Panc1 (cell line): ENCODE measurements around the gene TMEM51.

Experiments
- CTCF ChIP-seq: fragments of 450-650 bp; IDR thresholded peaks from 2 replicates; pipeline ENCODE4 v1.5.1; 2017; ENCODE audit warnings: mild to moderate bottlenecking
- POLR2AphosphoS5 ChIP-seq: IDR thresholded peaks from 2 replicates; pipeline ENCODE4 v1.6.1; 2012; ENCODE audit warnings: mild to moderate bottlenecking, low read depth, low read length, moderate library complexity
- SIN3A ChIP-seq: IDR thresholded peaks from 2 replicates; pipeline ENCODE4 v1.6.1; 2012; ENCODE audit warnings: low read depth, mild to moderate bottlenecking, low read length, moderate library complexity, borderline replicate concordance; ENCODE audit not compliant: insufficient read depth
- TCF7L2 ChIP-seq: IDR thresholded peaks from 2 replicates; pipeline ENCODE4 v1.6.1; 2011; ENCODE audit warnings: mild to moderate bottlenecking, low read depth, low read length, inconsistent platforms
- TF ChIP-seq, protein P1 (sequence below), 2 experiments: IDR thresholded peaks; 2 replicates each; pipeline ENCODE4 v1.6.1; 2011 to 2012; ENCODE audit warnings: low read depth in 2 of 2, control low read depth in 1 of 2, low read length in 1 of 2, mild to moderate bottlenecking in 1 of 2, moderate library complexity in 1 of 2; ENCODE audit not compliant: insufficient read depth in 1 of 2

DNA sequence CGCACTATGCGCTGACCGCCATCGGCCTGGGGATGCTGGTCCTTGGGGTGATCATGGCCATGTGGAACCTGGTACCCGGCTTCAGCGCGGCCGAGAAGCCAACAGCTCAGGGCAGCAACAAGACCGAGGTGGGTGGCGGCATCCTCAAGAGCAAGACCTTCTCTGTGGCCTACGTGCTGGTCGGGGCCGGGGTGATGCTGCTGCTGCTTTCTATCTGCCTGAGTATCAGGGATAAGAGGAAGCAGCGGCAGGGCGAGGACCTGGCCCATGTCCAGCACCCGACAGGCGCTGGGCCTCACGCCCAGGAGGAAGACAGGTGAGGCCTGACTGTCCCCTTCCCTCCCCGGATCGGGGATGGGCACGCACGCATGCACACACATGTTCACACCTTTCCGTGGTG, 61.6 kb downstream of the TMEM51 start:
- no peak for TF ChIP-seq CTCF
- TF ChIP-seq POLR2AphosphoS5 = no peak
- TF ChIP-seq SIN3A = no peak
- TF ChIP-seq TCF7L2 = no peak
- TF ChIP-seq, protein P1, sequence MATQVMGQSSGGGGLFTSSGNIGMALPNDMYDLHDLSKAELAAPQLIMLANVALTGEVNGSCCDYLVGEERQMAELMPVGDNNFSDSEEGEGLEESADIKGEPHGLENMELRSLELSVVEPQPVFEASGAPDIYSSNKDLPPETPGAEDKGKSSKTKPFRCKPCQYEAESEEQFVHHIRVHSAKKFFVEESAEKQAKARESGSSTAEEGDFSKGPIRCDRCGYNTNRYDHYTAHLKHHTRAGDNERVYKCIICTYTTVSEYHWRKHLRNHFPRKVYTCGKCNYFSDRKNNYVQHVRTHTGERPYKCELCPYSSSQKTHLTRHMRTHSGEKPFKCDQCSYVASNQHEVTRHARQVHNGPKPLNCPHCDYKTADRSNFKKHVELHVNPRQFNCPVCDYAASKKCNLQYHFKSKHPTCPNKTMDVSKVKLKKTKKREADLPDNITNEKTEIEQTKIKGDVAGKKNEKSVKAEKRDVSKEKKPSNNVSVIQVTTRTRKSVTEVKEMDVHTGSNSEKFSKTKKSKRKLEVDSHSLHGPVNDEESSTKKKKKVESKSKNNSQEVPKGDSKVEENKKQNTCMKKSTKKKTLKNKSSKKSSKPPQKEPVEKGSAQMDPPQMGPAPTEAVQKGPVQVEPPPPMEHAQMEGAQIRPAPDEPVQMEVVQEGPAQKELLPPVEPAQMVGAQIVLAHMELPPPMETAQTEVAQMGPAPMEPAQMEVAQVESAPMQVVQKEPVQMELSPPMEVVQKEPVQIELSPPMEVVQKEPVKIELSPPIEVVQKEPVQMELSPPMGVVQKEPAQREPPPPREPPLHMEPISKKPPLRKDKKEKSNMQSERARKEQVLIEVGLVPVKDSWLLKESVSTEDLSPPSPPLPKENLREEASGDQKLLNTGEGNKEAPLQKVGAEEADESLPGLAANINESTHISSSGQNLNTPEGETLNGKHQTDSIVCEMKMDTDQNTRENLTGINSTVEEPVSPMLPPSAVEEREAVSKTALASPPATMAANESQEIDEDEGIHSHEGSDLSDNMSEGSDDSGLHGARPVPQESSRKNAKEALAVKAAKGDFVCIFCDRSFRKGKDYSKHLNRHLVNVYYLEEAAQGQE (IDR thresholded peaks at IDR 0.05; ENCODE audit: insufficient read depth in 1 of 2, low read depth in 2 of 2, low read length in 1 of 2) = no peak
